ENCODE results near the gene COL5A2.

The COL5A2 gene

DNA sequence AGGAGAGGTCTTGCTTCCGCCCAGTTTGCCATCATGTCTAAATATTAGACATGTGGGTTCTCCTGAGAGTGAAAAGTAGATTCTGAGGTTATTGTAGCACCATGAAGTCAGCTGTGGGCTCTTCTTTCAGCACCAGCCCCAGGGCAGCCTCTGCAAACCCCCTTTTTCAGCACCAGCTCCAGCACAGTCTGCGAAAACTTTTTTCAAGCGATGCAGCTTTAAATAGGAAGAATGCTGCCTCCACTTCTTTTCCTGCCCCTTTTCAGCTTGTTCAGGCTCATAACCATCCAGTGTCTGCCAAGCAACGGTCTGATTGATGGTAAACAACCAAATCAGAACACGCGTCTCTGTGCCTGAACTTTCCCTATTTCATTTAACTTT is at the start of gene COL5A2:
Gene COL5A2, minus strand, starts transcription at position 192 of the 381 bp plus-strand sequence. Its CDS starts 157 bp downstream, at position 35.
- DNase-seq: no peak

DNA sequence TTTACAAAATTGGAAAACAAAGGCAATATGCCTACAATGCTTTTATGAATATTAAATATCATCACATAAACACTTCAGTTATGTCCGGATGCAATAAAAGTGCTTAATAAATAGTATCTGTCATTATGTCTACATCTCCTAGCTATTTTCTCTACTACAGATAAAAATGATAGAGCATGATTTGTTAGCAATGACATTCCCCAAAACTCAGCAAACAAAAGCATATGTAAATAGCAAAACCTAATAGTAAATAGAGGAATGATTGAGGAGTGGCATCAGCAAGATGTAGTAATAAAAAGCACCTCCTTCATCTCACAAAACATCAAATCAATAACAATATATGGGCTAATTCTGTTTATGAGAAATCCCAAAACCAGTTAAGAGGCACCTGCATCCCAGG is 46.5 kb upstream of the COL5A2 start:
- no peak for DNase-seq

DNA sequence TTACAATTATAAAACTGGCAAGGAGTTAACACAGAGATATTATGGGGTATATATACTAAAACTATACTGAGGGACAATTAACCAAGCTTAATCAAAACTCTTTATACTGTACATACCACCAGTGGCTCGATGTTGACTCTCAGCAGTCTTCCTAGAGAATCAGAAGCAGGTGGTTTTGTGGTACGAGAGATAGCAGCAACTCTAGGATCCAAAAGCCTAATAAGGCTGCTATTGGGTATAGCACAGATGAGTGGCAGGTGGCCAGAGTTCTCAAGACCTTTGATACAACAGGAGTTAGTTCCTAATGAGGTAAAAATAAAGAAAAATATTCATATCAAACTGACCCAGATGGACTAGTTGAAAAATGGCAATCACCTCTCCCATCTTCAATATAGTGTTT is 45.5 kb upstream of the COL5A2 start:
- DNase-seq: no peak

DNA sequence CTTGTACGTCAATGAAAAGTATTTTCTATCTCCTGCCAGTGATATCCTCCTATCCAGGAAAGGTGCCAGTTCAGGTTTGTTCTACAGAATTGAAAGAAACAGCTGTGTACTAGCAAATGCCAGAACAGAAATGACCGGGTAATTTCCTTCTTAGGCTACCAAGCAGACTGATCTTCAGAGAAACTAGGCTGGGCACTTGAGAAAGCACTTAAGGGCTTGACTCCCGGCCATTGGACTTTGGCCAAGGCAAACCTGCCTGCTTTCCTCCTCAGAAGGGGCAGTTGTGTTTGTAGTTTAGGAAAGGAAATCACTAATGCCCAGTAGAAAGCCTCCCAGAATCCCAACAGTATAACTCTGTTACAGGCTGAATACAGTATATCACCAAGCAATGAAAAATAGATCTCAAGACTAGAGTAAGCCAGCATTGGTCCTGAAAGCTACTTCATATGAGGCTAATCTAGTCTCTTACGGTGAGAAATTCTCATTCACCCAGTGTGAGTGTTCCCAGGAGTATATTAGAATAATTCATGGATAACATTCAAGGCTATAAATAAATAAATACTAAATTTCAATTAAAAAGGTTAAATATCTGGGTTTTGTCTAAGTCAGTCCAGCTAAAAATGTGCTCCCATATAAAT is 43.0 kb upstream of the COL5A2 start:
- DNase-seq: peak; percentile 18

DNA sequence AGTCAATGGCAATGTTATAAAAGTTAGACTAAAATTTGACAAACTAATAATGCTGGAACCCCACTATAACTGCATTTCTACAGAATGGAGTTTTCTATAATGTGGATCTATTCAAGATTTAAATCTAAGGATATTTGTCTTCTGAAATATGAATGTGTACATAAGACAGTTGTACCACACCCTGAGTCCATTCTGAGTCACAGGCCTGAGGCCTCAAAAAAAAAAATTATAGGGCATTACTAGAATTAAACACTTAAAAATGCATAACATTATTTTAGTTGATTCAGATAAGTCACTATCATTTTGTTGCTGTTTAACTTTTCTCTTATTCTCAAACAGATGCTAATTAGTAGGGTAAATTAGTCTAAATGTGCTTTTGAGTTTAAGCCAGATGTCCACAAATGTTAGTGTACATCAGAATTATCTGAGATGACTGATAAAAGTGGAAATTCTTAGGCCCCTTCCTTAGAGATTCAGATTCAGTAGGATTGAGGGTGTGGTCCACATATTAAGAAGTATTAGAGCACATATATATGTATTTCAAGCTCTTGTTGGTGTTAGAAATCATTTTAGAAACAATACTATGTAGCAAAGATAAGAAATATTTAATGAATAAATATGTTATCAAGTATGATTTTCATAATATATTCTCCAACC is 42.4 kb upstream of the COL5A2 start:
- DNase-seq: no peak

DNA sequence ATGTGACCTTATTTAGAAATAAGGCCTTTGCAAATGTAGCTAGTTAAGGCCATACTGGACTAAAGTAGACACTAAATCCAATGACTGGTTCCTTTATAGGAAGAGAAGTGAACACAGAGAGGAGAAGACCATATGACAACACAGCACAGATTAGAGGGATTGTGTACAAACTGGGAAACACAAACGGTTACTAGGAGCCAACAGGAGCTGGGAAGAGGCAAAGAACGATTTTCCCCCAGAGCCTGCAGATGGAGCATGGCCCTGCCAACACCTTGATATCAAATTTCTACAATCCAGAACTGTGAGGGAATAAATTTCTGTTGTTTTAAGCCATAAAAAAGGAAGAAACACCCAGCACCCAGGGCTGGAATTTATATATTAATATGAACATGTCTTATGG is 38.7 kb upstream of the COL5A2 start:
- DNase-seq: no peak

DNA sequence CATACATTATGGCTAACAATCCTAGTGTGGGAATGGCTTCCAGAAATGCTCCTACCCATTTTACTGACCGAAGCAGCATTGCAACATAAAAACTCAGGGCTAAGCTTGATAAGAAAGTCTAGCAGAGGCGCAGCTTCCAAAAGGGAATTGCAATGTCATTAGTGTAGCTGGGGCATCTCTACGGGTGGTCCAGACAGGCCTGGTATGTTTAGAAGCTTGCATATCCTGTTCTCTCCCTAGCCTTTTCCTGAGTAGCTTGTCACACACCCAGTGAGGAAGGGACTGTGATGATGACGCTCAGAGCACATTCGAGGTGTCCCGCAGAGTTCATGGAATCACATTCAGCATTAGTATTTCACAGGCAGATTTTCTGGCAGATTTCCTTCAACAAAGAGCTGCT is 38.0 kb upstream of the COL5A2 start:
- DNase-seq: no peak

DNA sequence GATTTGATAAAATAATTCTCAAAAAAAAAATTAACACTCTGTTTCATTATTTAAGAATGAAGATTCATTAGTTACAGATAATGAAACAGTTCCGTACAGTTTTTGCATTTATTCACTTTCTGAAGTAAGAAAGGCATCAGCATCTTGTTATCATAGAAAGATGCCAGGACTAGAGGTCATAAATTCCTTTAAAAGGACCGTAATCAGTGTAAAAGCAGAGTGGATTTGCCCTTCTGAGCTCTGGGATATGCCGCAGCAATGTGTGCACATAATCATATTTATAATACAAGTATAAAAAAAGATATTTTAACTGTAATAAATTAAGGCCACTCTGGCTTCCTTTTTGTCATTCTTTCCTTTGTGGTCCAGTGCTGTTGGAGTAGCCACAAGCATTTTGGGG is 37.5 kb upstream of the COL5A2 start:
- DNase-seq: no peak

DNA sequence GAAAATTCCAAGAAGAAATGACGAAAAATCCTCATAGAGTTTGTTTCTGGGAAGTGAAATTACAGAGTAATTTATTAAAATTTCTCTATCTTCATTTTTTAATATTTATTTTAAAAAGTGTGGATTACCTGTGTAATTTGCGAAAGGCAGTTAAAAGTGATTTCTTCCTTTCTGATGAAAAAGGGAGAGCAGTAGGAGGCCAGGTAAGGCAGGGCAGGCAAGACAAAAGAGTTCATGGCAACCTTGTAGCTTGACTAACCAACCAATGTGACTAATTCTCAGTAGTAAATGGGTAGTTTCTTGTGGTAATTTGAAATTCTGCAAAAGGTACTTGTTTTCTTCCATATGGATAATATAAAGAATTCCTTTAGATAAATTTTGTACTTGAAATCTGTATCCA is 34.9 kb upstream of the COL5A2 start:
- no peak for DNase-seq

DNA sequence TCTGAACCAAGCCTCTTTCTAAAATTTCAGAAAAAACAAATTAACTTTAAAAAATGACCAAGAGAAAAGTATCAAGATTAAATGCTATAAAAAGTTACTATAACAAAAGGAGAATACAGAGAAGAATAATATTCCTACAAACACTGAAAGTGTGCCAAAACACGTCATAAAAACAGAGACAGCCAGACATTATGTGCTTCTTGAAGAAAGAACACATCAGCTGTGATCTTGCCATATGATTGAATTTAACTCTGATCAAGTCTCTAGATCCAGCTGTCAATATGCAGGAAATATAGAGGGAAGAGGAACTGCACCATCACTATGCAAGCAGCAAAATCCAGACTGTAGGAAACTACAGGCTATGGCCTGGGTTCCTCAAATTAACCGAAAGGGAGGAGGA is 33.7 kb upstream of the COL5A2 start:
- DNase-seq: no peak

DNA sequence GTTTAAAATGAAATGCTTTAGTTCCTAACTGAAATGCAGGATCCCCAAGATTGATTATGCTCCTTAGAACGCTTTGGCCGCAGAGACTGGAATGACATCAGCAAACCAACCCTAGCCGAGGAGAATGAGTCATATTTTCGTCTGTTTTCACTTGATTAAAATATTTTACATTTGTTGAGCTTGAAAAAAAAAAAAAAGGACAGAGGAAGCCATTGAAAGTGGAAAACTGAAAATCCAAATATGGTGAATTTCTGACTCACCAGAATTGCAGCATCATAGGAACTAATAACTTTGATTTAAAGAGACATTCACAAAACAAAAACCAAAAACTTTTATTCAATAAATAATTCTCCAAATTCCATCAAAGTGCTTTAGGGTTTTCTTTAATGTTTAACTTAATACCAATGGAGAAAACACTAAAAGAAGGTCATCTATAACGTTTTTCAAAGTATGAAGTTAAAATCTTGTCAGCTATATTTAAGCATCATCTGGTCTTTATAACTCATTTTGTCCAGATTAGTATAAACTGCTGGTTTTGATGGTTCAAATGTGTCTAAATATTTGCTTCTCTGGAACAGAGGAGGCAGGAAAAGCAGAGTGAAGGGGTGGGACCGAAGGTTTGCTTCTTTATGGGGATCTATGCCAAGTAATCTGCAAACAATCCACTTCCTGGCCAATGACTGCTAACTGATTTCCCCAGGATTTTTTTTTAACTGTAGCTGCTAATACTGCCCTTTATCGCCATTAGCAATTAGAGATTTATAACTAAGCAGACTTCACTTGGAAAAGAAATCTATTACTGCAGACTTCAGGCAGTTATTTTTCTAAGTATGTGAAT is 30.9 kb upstream of the COL5A2 start:
- peak; percentile 7 for DNase-seq

DNA sequence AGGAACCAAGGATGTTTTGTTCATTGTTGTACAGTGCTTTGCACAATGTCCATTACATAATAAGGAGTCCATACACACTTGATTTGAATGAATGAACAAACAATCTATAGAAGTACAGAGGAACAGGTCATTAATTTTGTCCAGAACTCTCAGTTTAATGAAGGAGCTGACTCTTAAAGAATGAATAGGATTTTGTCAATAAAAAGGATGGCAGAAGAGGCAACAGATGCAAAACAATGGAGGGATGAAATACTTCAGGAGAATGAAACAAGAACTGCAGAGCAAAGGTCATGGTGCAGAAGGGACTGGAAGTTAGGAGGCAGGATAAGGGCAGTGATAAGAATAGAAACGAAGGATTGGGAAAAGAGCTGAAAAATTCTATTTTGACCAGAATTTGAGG is 28.7 kb upstream of the COL5A2 start:
- no peak for DNase-seq

DNA sequence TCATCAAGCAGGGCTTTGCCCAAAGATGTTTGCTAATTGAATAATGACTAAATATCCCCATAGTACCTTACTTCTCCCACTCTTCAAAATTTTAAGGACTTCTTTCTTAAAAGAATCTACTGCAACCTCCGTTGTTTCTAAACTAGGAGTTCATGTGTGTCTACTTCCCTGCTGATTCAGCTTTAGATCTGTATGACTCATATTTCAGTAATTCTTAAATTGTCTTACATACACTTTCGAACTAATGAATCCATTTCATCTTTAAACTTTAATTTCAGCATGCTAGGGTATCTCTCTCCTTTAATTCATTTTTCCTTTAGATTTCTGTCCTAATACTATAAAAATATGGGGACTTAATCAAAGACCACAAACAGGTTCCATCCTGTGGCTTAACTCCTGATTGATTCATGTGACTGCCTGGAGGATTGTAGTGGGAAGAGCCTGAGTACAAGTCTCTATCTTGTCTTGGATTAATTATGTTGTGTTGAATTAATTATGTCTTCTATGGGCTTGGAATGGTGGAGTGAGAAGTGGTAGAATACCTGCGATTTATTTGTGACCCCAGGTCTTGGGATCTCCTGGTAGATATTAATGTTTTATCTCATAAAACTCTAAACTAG is 24.9 kb upstream of the COL5A2 start:
- no peak for DNase-seq

DNA sequence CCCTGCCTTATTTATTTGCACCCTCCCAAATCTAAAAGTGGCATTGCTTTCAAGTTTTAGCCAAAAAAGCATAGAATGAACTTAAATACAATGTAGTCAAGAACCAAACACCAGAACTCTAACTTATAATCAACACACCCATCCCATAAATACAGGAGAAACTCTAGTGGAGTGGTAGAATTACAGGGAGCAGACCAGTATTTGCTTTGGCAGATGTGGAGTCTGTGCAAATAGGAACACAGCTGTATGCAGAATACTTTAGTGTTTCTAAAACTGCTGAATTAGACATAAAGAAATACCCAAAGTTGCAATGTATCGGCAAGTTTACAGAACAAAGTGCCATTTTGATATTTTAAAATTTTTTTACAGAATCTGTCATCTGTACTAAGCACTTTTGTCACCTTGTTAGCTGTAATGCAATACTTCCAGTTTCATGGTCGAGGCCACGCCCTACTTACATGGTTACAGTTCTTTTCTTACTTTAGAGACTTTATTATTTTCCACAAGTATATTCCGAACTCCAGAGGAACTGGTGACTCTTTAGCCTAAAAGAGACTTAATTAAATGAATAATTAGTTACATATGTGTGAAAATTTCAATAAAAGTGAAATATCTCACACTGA is 23.7 kb upstream of the COL5A2 start:
- peak; percentile 60 for DNase-seq

DNA sequence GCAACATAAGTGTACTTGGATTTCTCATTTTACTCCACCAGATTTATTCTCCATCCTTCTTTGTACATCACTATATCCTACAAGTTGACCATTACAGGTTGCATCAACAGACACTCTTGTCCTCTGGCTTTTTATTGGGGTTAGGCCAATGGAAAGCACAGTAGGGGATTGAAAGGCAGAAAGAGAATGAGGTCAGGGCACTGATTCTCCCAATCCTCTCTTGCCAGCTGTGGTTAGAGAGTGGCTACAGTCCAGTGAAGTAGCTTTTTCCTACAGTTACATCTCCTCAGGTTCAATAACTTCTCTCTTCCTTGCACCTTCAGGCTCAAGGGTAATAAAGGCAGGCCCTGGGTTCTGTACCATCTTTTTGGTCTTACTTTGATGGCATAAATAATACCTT is 20.2 kb upstream of the COL5A2 start:
- DNase-seq: no peak

DNA sequence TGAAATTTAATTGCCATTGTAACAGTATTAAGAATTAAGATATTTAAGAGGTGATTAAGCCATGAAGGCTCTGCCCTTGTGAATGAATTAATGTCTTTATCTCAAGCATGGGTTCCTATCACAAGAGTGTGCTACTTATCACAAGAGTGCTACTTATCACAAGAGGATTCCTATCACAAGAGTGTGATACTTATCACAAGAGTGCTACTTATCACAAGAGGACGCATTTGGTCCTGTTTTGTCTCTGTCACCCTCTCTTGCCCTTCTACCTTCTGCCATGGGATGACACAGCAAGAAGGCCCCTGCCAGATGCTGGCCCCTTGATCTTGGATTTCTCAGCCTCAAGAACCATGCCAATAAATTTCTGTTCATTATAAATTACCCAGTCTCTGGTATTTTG is 13.2 kb upstream of the COL5A2 start:
- peak; percentile 16 for DNase-seq

DNA sequence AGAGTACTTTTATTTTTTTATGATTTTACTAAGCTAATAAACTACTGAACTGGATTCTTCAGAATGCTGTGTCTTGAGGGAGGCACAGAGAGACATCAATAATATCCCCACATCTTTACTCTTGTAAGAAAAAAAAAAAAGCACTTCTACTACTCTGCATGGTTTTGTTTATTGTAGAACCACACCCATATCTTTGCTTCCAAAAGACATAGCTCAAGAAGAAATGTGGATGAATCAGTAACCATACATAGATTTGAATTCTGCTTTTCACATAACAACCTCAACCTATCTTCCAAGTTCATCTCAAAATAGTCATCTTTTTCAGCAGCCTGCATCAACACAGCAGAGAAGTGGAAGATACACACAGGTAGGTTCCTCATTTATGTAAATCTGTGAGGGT is 12.2 kb upstream of the COL5A2 start:
- DNase-seq: no peak

DNA sequence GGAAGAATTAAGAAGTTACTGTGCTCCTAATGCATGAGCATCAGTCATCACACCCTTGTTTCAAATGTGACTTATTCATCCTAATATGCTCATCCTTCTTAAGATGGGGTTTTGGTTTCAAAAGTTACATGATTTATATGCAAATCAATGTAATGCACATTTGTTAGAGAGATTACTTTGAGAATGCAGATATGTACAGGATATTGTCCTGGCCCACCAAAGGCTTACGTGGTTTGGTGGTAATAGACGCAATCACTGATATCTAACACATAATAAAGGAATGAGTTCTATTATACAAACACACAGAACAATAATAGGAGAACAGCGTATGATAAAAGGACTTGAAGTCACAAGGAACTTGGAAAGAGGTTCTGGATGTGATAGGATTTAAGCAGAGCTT is 11.1 kb upstream of the COL5A2 start:
- DNase-seq: no peak

DNA sequence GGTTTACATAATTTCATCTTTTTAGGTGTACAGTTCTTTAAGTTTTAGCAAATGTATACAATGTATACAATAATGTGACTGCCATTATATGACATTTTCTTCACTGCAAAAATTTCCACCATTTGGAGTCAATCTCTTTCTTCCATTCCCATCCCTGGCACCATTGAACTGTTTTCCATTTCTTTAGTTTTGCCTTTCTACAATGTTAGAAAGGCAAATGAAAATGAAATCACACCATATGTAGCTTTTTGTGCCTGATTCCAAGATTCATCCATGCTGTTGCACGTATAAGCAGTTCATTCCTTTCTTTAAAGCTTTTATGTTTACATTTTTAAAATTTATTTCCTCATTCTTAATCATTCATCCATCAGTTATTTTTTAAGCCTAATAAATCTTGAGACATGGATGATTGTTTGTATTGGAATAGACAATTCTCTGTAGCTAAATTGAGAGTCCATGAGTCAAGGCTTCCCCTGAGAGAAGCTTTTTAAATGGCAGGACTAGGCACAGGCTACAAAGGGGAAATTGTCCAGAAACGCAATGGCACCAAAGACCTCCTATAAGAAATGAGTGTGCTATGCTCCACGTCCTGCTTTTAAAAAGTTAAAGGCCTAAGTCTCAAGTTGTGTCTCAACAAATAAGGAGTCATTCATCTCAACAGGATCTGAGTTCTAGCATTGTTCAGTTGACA is 8.7 kb upstream of the COL5A2 start:
- no peak for DNase-seq

DNA sequence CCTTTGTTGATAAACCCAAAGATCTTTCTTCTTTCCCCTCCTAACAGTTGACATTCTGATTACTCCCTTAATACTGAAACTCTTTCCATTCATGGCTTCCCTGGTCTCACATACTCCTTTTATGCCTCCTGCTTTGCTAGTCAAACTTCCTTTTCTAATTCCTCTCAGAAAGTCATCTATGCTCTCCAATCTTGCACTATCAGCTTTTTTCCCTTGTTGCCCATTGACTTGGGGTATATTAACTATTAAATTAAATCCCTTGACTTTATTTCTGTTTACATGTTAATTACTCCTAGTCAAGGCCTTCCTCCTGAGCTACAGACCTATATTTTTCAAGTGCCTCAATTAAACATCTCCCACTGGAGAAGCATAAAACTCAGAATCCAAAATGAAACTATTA is 3.6 kb upstream of the COL5A2 start:
- no peak for DNase-seq

DNA sequence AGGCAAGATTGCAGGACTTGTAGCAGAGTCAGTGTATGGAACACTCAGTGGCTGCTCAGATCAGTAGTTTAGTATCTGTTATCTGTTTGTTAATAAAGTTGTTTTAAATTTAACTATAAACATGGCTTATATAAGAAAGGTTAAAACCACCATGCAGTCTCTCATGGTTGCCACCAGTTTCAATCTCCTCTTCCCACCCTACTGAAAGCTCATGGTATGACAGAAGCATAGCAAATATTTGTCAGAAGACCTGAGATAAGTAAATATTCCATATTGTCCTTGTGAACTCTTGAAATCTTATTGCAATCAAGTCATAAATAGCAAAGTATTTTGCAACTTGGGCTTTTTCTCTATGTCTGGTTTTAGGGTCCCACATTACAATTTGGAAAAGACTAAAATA is 2.1 kb upstream of the COL5A2 start:
- DNase-seq: no peak

DNA sequence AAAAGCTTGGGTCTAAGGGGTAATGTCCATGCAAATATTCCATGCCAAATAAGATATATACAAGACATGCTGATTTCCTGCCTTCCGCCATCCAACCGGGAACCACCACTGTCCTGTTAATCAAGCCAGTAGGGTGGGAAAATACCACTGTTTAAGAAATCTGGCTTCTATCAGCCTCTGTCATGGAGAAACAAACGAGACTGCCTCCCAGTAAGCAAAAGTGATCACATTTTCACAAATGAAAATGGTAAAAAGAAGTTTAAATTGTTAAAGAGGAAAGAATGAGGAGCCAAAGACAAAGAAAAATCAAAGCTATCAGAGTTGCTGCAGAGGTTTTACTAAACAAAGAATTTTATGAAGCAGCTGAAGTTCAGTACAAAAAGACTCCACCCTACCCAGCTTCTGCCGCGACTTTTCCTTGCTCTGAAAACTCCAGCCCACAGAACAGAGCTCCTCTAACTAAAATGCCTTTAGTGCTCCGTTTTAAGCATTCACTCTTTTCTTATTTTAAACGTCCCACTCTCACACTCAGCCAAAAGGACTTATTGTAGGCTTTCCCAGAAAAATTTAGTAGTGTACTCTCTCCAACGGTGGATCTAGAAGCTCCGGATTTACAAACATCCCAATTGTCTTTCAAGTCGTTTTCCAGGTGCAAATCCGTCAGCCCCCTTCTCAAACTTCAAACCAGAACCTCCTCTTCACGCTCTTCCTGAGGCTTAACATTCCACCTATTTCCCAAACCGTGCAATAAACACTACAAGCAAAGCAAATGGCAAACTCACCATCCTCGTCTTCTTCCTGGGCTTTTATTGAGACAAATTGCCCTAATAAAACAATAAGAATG is 613 bp downstream of the COL5A2 start:
- DNase-seq: no peak
